IPS DF 4.7 (cell line): ENCODE measurements around the gene ELL2.
"Not testable (repeated sequence)": the region's sequence is repeated elsewhere in the genome, so short reads cannot be mapped to it uniquely, and the experiment has no call there.

Experiments
- DNase-seq: peaks from one replicate; pipeline ENCODE4 v3.0.0-alpha.2; 2013; ENCODE audit warnings: low spot score; ENCODE audit errors: extremely low read depth

Gene ELL2

DNA sequence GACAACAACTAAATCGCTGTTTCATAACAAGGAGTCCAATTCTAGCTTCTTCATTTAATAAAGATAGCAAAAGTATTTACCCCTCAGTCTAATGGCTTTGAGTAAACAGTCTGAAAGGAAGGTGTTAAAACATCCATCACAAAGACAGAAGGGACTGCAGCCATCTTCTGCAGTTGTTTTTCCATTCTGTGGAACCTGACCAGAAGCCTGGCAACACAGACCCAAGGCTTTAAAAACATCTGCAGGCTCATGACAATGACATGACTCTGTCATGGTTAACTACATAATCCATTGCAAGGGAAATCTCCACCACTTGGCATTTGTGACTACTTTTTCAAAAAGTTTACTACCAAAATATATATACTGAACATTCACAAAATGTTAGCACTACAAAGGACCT lies 51.9 kb downstream of the ELL2 start:
- DNase-seq: no peak

DNA sequence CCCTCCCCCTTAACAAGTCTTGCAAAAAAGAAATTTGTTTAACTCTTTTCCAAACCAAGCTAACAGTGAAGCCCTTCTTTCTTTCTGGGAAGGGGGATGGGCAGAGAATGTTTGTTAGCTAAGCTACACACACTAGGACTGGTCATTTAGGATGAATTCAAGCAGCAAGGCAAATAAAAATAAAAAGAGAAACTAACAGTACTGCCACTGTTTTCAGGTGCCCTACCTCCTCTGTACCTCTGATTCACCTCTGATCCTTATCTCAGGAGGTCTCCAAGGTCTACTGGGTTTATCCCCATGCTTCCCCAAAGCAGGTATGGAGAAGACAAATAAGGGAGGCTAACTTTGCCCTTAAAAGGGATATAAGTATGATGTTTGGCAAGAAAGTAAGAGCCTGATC lies 52.9 kb downstream of the ELL2 start:
- DNase-seq: no peak

DNA sequence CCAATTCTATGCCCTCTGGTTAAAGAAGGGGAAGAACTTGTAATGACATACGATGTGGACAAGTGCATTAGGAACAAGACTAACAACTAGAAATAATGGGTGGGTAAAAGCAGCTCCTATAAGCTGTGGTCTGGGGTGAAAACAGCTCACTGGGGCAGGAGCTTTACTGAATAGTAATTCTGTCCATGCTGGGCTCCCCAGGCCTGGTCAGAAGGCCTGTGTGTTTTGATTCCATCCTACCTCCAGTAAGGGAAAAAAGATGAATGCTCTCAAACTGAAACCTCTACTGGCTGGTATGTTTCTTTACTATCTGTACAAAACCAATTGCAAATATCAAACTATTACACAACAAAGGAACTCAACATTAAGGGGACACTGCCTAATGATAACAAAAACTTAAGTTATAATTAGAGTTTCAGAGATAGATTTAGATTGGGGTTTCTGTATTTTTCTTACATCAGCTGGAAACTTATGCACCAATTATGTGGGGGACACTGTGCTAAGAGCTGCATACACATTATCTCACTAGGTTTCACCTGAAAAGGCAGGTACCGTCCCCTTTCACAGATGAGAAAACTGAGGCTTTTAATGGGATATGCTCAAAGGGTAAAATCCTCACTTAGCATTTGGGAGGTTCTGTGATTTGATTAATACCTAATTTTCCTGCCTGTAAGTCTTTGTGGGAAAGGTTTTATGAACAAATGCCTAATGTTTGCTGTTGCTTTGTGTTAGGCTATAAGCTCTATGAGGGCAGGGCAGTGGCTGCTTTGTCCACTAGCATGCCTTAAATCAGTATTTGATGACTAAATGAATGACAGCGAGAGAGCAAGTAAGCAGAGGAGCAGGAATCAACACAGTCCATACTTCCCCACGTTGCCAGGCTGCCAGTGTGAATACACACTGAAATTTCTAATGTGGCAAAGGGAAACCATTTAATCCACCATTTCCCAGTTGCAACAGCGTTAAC lies 53.6 kb downstream of the ELL2 start:
- no peak for DNase-seq

DNA sequence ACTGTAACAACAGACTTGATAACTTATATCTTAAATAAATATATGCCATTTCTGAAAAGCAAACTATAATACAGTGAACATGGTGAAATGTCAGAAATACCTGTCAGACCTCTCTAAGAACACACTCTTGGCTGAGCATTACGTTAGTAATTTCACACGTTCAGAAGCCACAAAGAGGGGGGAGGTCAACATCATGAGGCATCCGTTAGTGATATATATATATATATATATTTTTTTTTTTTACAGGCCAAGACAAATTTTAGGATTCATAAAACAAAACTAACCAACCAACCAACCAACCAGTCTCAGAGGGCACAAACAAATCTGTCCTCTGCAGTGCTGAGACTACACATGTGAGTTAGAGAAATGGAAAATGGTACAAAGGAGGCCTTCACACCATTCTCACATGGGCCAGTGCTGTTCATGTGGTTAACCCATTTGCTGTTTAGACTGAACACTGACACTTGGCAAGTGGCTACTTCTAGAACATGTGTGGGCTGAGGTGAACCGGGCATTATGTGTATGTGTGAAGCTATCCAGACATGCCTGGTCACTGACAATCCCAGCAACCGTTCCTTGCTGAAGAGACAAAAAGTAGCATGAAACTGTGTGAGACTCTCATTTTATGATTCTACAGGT lies 54.5 kb downstream of the ELL2 start:
- no peak for DNase-seq

DNA sequence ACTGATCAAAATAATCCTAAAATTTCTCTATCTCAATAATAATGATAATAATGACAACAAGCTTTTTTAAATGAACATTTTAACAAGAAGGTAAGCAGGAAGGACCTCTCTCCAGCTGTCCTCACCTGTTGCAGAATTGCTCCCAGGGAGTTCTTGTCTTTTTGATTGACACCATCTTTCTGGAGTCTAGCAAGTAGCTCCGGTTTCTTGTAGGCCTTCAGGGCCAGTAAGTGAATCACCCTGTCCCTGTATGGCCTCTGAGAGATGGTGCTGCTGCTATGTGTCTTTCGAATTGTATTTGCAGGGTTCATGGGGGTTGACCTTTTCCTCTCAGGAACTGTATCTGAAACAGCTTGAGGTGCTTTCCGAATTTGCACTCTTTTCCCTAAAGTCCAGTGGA lies 55.3 kb downstream of the ELL2 start:
- not testable (repeated sequence) for DNase-seq

DNA sequence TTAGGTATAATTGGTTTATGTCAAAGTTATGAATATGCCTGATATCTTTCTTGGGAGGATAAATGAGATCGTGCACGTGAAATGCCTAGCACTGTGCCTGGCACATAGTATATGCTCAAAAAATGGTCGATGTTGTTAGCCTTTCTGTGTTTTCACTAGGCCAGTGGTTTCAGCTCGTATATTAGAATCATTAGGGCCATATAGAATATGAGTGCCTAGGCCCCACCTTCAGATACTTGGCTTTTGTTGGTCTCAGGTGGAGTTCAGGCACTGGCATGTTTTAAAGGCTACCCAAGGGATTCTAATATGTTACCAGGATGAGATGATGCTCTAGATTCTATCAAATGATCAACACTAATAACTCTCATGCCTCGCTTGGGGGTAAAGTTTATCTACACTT lies 56.8 kb downstream of the ELL2 start:
- DNase-seq: no peak

DNA sequence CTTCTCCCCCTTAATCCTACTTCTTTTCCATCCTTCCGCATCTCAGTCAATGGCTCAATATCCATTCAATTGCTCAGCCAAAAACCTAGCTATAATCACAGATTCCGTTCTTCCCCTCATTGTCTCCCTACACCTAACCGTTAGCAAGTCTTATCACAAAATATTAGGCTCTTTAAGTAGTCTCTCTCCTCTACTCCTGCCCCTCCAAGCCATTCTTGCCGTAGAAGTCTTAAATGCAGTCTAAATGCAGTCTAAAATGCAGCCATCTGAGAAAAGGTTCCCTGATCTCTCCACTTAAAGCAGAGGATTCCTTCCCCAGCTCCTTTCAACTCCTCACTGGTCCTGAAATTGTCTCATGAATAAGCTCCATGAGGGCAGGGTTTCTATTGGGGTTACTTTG lies 57.8 kb downstream of the ELL2 start:
- no peak for DNase-seq

DNA sequence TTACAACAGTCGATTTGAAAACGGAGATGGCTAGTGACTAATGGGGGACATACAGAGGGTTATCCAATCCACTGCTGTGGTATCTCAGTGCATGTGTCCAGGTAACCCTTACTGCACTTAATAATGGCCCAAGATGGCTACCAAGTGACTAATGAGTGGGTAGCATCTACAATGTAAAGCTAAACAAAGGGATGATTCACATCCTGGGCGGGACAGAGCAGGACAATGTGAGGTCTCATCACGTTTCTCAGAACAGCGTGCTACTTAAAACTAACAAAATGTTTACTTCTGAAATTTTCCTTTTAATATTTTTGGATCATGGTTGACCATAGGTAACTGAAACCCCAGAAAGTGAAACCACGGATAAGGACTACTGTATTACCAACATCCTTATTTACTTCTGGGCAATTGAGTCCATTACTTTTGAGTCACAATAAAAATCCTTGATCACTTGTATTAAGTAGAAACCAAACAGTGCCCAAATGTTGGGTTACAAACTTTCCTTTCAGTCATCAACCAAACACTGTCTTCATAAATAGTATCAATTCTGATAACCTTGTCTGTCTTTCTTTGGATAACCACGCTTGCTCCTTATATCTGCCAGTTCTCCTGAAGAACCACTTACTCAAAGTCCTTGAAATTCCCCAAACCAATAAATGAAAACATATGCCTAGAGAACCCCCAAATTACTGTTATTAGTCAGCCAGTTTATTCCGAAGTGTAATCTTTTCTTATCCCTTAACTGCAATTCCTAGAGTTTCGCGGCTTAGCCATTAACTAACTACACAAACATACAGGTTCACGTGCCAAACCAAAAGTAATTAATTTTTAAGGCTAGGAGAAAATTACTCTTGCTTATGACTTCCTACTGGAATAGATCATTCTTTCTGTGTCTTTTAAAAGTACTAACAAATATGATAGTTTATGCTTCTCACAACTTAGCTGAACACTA lies 59.7 kb downstream of the ELL2 start:
- no peak for DNase-seq

DNA sequence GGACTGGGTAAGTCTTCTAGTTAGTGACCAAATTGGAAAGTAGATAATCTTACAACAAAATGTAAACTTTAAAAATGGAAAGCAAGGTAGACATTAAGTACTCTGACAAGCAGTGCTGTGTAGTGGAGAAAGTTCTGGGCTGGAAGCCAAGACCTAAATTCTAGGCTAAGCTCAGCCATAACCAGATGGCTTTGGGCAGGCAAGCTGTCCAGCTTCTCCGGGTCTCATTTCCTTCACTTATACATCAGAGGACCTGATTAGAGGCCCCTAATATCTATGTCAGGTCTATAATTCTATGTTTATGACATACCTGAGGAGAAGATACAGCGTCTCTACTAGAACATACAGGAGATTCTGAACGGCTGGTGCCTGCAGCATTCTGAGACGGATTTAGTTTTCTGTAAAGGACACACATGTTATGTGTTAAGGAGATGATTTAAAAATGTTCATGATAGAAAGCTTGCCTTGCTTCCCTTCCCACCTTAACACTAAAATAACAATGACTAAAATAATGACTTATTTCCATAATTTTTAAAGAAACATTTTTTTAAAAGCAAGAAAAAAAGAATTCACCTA lies 61.2 kb downstream of the ELL2 start:
- DNase-seq: no peak

DNA sequence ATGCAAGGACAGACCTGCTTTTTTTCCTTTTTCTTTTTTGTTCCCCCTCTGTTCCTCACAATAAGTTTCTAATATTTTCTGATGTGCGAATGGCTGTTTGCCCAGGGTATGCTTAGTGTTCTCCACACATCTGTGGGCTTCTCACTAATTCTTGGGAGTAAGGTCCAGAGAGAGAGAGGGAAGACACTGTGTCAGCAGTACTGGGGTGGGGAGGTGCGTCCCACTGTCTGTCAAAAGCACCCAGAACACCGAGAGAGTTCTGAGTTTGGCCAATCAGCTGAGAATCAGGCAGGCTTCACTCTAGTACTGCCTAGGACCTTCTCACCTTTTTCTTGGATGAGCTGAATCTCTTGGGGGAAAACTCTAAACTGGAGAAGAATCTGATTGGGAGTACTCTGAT lies 61.8 kb downstream of the ELL2 start:
- no peak for DNase-seq

DNA sequence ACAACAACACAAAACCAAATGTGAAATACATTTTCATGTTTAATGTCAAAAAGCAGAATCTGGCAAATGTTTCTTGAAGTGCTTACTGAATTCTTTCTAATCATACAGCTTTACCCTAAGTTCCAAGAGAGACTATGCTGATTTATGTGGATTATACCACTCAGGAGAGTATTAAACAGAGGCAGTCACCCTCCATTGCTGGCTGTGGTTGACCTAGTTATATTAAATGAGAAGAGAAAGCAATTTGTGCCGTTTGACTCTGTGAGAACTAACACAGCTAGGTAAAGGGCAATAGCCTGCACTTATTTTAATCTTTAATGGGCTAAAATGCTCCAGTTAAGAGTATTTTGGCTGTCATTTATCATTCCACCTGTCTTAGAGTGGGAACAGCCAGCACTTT lies 62.6 kb downstream of the ELL2 start:
- no peak for DNase-seq

DNA sequence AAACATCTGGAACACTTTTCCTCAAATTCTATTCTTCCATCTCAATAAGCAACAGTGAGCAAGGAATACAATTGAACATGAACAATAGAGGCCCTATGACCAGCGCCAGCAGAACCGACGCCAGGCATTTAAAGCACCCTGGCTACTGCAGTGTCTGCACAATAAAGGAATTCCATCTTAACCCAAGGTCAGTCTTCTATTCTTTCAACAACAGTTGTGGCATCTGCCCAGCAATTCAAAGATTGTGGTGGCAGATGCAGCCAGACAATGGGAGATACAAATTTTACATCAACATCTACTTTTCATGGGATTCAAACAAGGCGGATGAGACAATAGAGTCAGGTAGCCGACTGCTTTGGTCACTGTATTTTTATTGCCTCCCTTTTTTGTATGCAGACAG lies 65.9 kb downstream of the ELL2 start:
- no peak for DNase-seq

DNA sequence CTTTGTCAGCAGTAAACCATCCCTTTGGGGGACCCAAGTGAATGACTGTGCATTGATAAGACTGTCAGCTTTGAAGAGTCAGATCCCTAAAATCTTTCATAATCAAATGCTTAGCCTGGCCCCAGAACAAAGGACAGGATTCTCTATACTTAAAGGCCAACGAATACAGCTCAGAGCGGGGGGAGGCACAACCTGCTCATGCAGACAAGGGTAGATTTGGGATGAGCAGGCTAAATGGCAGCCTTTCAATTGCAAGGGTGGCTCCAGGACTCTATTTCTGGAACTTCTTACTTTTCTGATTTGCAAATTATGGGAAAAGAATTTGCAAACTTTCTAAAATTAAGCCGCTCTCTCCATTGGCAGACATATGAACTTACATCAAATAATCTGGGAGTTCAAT lies 66.4 kb downstream of the ELL2 start:
- DNase-seq: no peak

DNA sequence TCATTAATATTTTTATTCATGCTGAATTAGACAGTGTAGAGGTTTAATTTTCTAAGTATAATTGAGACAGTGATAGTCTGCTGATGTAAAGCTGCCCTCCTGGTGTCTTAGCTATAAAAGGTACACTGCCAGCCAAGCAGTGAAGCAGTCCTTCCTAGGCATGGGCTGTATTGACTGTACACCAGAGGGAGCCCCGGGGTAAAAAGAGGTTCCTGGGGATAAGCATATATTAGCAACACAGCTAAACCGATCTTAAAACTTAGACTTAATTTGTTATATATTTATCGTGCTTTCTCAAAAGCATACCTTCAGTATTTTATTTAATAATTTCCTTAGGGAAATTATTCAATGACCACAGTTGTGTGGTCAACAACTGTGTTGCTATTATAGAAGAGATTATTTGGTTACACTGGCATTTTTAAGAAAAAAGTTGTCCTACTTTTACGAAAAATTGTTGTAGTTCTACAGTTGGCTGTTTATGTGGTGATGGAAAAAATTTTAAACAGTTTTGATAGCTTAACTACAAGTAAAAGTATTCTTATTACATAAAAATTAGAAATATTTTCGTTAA lies 68.8 kb downstream of the ELL2 start:
- DNase-seq: no peak

DNA sequence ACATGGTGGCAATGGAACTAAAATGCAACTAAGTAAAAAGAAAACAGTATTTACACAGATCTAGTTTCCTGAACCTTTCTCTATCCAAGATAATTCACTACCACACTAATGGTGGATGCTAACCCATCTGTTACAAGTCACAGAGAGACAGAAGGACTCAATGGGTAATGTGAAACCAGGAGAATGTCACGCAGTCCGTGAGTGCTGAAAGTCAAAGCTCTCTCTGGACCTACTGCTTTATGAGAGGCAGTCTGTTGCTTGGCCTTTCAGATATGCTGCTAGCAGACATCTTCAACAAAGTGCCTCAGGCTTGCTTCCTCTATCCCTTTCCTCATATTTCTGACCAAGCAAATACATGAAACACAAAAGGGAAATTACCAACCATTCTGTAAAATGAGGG lies 70.2 kb downstream of the ELL2 start:
- DNase-seq: no peak

DNA sequence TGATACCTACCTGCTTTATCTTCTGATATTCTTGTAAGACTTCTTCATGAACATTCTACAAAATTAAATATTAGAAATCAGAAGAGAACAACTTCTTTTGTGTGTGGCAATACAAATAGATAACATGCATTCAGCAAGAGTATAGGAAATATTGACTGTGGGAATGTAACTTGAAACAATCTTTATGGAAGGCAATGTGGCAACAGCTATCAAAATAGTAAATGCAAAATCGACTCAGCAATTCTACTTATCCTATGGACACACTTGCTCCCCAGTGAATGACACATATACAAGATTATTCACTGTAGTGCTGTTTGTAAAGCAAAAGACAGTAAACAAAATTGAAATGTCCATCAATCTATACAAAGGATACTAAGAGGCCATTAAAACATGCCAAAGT lies 72.6 kb downstream of the ELL2 start:
- no peak for DNase-seq

DNA sequence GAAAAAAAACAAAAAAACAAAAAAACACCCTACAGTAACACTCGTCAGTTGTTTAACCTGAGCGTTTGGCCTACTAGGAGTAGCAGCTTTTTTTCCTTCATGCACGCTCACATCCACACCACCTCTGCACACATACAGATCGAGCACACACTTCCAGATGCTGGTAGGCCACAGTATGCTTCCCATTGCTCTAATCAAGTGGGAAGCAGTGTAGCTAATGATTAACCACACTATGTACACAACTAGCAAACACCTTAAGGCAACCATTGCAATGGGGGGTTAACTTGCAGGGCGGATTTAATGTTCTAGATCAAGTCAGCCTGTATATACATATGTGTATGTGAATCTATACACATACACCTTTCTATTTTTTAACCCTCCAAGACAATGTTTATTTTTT lies 73.7 kb downstream of the ELL2 start:
- DNase-seq: no peak

DNA sequence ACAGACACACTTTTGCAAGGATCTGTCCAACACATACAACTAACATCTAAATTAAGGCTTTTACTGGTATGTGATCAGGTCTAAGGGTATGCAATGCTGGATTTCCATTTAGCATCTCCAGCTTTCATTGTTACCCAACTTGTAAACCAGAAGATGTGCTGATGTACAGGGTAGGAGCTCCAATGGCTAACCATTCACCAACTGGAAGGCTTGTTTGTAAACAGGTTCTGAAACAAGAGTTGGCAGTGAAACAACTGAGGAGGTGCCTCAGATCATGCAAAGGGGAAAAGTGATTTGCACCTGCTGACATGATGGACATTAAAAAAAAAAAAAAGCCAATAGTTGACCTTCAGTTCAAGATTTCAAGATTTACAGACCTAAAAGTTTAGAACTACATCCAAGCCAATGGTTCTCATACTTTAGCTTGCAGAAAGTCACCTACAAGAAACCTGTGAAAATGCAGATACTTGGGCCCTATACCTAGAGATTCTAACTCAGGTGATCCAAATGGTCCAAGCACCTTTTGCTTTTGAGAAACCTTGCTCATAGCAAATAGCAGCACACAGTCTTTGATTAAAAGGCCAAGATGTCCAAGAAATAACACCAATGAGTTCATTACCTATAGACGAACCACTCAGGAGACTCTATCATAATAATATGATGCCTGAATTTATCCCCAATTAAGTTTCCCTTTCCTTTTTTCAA lies 75.2 kb downstream of the ELL2 start:
- DNase-seq: no peak

DNA sequence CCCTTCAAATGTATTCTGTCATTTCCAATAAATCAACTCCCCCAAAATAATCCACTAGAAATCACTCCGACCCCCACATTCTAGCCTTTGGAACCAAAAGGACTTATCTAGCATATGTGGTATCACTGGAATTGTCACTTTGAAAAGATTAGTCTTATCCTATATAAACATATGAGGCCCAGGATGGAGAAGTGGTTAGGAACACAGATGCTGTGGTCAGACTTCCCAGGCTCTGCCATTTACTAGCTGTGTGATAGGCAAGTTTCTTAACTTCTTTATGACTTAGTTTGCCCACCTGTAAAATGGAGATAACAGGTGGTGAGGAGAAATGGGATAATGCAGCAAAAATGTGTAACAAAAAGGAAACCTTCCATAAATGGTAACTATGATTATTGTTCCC lies 77.1 kb downstream of the ELL2 start:
- DNase-seq: no peak

DNA sequence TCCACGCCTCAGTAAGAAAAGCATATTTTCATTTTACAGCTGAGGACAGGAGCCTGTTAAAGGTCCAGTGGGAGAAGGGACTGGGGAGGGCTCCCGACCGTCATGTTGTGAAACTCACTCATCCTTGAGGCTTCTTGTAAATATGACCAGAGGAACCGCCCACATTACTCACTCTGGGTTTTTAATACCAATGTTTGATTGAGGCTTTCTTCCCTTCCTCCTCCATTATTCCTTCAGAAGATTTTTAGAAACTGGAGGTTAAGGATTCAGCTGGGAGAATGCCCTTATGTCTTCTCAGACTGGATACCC lies 77.7 kb downstream of the ELL2 start:
- DNase-seq: no peak
